ENCODE results near the gene TANGO2. TPM values are rescaled to one million over a fixed set of nuclear protein-coding genes. Genes with fewer than 3 reads are reported as not detected.

The TANGO2 gene
- total and polyA plus RNA-seq, 10 of the 15 experiments (the other 5 are each of a cell fraction or from before 2014, with no cell fraction given): 4.0 to 24.8 (median 20.9) TPM

DNA sequence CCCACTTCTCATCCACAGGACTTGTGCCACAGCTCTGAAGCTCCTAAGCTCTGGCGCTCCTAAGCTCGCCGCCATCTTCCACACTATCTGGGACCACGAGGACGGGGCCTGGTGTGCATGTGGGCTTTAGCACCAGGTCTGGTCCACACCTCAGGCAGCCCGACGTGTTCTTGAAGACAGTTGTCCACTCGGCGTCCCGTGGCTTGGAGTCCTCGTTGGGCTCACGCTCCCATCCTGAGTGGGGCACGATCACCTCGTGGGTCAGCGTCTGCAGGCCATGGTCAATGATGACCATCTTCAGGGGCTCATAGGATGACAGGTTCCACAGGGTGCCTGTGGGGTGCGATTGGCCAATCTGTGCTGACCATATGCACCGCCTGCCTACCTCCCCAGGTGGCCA is 42.2 kb upstream of the TANGO2 start:
- BruUV-seq (replicated peaks): no TSS peak
- H3K9ac ChIP-seq (ENCODE audit: control insufficient read depth, insufficient read depth, low read length): no peak overlapping the region
- no peaks in the 10 kb centered on the region for H3K79me2 ChIP-seq (ENCODE audit: control insufficient read depth, insufficient read depth, low read length)
- FAIRE-seq (no peak), DNase-seq (ENCODE audit: low read depth, low spot score) (no peak), ATAC-seq (no peak)
- no peak overlapping the region for H3K4me3 ChIP-seq
- no peaks in the 10 kb centered on the region for H3K27me3 ChIP-seq (replicated peaks in 1 of 2; ENCODE audit: control insufficient read depth in 2 of 2, insufficient read depth in 2 of 2, low read length in 1 of 2)
- in situ Hi-C loops (cut with MboI) (no loop called here), intact Hi-C loops (cut with micrococcal nuclease; ENCODE audit: unreplicated experiment) (no loop called here)
- CTCF ChIA-PET: interaction anchor here (0.7 to 1.3 kb wide), 2 partner anchors 14 to 43 kb away, joined by 3 read pairs; no protein-coding TSS in a partner anchor
- WGBS (ENCODE audit: insufficient coverage, insufficient replicate concordance, low lambda C conversion rate, missing lambda C conversion rate): 57% methylated on average over 17 of the region's 17 CpGs
- H3K27ac ChIP-seq (ENCODE audit: control insufficient read depth, insufficient read depth): no peak overlapping the region
- H3K36me3 ChIP-seq (ENCODE audit: control insufficient read depth in 2 of 2, insufficient read depth in 2 of 2, low read length in 1 of 2): no peaks in the 10 kb centered on the region; a peak in 1 of 4 replicates
- no peak overlapping the region for H3K4me2 ChIP-seq (ENCODE audit: control insufficient read depth, insufficient read depth)
- no peak overlapping the region for H2AFZ ChIP-seq (ENCODE audit: control insufficient read depth, low read depth, low read length)
- H3K9me3 ChIP-seq (replicated peaks; ENCODE audit: control insufficient read depth, insufficient read depth, low read length): no peaks in the 10 kb centered on the region
- SMC1A ChIA-PET (ENCODE audit: uncharacterized antibody, unreplicated experiment): no interaction called here
- POLR2A ChIA-PET: no interaction called here
- RAD21 ChIA-PET (ENCODE audit: unreplicated experiment): no interaction called here
- H3K4me1 ChIP-seq (ENCODE audit: control insufficient read depth, insufficient read depth, low read length): no peaks in the 10 kb centered on the region
- H4K20me1 ChIP-seq (ENCODE audit: control insufficient read depth, insufficient read depth): no peaks in the 10 kb centered on the region
- TF ChIP-seq IRF4 (IDR thresholded peaks at IDR 0.05; ENCODE audit: low read depth, low read length) (no peak), ZNF687 (IDR thresholded peaks at IDR 0.05) (no peak), SMAD5 (IDR thresholded peaks at IDR 0.05; ENCODE audit: low read depth) (no peak), ZNF622 (IDR thresholded peaks at IDR 0.05) (no peak), NBN (IDR thresholded peaks at IDR 0.05) (no peak), HCFC1 (IDR thresholded peaks at IDR 0.05; ENCODE audit: low read length) (no peak), CREM (IDR thresholded peaks at IDR 0.05; ENCODE audit: low read depth) (no peak)
- TF ChIP-seq, protein P1, sequence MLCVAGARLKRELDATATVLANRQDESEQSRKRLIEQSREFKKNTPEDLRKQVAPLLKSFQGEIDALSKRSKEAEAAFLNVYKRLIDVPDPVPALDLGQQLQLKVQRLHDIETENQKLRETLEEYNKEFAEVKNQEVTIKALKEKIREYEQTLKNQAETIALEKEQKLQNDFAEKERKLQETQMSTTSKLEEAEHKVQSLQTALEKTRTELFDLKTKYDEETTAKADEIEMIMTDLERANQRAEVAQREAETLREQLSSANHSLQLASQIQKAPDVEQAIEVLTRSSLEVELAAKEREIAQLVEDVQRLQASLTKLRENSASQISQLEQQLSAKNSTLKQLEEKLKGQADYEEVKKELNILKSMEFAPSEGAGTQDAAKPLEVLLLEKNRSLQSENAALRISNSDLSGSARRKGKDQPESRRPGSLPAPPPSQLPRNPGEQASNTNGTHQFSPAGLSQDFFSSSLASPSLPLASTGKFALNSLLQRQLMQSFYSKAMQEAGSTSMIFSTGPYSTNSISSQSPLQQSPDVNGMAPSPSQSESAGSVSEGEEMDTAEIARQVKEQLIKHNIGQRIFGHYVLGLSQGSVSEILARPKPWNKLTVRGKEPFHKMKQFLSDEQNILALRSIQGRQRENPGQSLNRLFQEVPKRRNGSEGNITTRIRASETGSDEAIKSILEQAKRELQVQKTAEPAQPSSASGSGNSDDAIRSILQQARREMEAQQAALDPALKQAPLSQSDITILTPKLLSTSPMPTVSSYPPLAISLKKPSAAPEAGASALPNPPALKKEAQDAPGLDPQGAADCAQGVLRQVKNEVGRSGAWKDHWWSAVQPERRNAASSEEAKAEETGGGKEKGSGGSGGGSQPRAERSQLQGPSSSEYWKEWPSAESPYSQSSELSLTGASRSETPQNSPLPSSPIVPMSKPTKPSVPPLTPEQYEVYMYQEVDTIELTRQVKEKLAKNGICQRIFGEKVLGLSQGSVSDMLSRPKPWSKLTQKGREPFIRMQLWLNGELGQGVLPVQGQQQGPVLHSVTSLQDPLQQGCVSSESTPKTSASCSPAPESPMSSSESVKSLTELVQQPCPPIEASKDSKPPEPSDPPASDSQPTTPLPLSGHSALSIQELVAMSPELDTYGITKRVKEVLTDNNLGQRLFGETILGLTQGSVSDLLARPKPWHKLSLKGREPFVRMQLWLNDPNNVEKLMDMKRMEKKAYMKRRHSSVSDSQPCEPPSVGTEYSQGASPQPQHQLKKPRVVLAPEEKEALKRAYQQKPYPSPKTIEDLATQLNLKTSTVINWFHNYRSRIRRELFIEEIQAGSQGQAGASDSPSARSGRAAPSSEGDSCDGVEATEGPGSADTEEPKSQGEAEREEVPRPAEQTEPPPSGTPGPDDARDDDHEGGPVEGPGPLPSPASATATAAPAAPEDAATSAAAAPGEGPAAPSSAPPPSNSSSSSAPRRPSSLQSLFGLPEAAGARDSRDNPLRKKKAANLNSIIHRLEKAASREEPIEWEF (IDR thresholded peaks at IDR 0.05; ENCODE audit: insufficient replicate concordance, low read depth, low read length): no peak
- TF ChIP-seq, protein P2, sequence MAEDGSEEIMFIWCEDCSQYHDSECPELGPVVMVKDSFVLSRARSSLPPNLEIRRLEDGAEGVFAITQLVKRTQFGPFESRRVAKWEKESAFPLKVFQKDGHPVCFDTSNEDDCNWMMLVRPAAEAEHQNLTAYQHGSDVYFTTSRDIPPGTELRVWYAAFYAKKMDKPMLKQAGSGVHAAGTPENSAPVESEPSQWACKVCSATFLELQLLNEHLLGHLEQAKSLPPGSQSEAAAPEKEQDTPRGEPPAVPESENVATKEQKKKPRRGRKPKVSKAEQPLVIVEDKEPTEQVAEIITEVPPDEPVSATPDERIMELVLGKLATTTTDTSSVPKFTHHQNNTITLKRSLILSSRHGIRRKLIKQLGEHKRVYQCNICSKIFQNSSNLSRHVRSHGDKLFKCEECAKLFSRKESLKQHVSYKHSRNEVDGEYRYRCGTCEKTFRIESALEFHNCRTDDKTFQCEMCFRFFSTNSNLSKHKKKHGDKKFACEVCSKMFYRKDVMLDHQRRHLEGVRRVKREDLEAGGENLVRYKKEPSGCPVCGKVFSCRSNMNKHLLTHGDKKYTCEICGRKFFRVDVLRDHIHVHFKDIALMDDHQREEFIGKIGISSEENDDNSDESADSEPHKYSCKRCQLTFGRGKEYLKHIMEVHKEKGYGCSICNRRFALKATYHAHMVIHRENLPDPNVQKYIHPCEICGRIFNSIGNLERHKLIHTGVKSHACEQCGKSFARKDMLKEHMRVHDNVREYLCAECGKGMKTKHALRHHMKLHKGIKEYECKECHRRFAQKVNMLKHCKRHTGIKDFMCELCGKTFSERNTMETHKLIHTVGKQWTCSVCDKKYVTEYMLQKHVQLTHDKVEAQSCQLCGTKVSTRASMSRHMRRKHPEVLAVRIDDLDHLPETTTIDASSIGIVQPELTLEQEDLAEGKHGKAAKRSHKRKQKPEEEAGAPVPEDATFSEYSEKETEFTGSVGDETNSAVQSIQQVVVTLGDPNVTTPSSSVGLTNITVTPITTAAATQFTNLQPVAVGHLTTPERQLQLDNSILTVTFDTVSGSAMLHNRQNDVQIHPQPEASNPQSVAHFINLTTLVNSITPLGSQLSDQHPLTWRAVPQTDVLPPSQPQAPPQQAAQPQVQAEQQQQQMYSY (CRISPR knock-in tag; IDR thresholded peaks at IDR 0.05): no peak
